Testis (tissue), 2 donors: Measurements from ENCODE around the gene RCHY1.

Experiments
- CTCF ChIP-seq, 3 experiments: fragments of 450-650 bp in 2 of 3; fragments of 200-600 bp in 1 of 3; sonication (generic) in 1 of 3; IDR thresholded peaks; one replicate each; pipeline ENCODE4 v1.5.1; 2016 to 2019; ENCODE audit warnings: antibody characterized with exemption in 3 of 3, mild to moderate bottlenecking in 2 of 3, moderate library complexity in 1 of 3
- POLR2A ChIP-seq: fragments of 450-650 bp; IDR thresholded peaks from one replicate; pipeline ENCODE4 v1.6.1; 2017; ENCODE audit warnings: antibody characterized with exemption, mild to moderate bottlenecking, moderate library complexity

- no peak for TF ChIP-seq POLR2A
- TF ChIP-seq CTCF (IDR thresholded peaks at IDR 0.05), result no peak
Measured at GRCh38 chr4:75477201-75477600, 37.0 kb downstream of the RCHY1 start.
